GM19328 (cell line): Measurements from ENCODE around the gene SYTL3.
"Not testable (repeated sequence)": the region's sequence is repeated elsewhere in the genome, so short reads cannot be mapped to it uniquely, and the experiment has no call there.

Source experiments
- ATAC-seq: cut with Tn5 transposase; IDR thresholded peaks from one replicate; pipeline ENCODE4 v1.9.1; 2021; ENCODE audit warnings: mild to moderate bottlenecking, moderate library complexity; ENCODE audit not compliant: unreplicated experiment

SYTL3 gene

GRCh38 chr6:158661156-158661685 lies 11.4 kb downstream of the SYTL3 start:
- ATAC-seq = no peak

- no peak for ATAC-seq
Observed at GRCh38 chr6:158662607-158662953, 12.7 kb downstream of the SYTL3 start.

- no peak for ATAC-seq
Observed at GRCh38 chr6:158662954-158663624, 13.2 kb downstream of the SYTL3 start.

- ATAC-seq = no peak
Observed at GRCh38 chr6:158663625-158664165, 13.8 kb downstream of the SYTL3 start.

- no peak for ATAC-seq
Observed at GRCh38 chr6:158665332-158665731, 15.5 kb downstream of the SYTL3 start.

- ATAC-seq = no peak
Observed at GRCh38 chr6:158666628-158667359, 16.9 kb downstream of the SYTL3 start.

- ATAC-seq = no peak
Observed at GRCh38 chr6:158667360-158667981, 17.6 kb downstream of the SYTL3 start.

- no peak for ATAC-seq
Observed at GRCh38 chr6:158668707-158669103, 18.9 kb downstream of the SYTL3 start.

- no peak for ATAC-seq
Observed at GRCh38 chr6:158669145-158670035, 19.5 kb downstream of the SYTL3 start.

- not testable (repeated sequence) for ATAC-seq
Observed at GRCh38 chr6:158672119-158672518, 22.3 kb downstream of the SYTL3 start.

GRCh38 chr6:158672726-158673125 lies 22.9 kb downstream of the SYTL3 start:
- ATAC-seq = no peak

- no peak for ATAC-seq
Observed at GRCh38 chr6:158674342-158675131, 24.7 kb downstream of the SYTL3 start.

GRCh38 chr6:158677094-158677493 lies 27.2 kb downstream of the SYTL3 start:
- not testable (repeated sequence) for ATAC-seq

GRCh38 chr6:158677906-158678578 lies 28.2 kb downstream of the SYTL3 start:
- no peak for ATAC-seq

- ATAC-seq = no peak
Observed at GRCh38 chr6:158680015-158680414, 30.2 kb downstream of the SYTL3 start.

GRCh38 chr6:158680481-158680880 lies 30.6 kb downstream of the SYTL3 start:
- ATAC-seq = no peak

- no peak for ATAC-seq
Observed at GRCh38 chr6:158684311-158684710, 34.5 kb downstream of the SYTL3 start.

GRCh38 chr6:158684745-158685324 lies 35.0 kb downstream of the SYTL3 start:
- ATAC-seq = no peak

- no peak for ATAC-seq
Observed at GRCh38 chr6:158686311-158686710, 36.5 kb downstream of the SYTL3 start.
